SKM-1 treated with dmso at 0.1 percent for 144 hours (cell line): Measurements from ENCODE around the gene ADAM21.
"Not testable (repeated sequence)": the region's sequence is repeated elsewhere in the genome, so short reads cannot be mapped to it uniquely, and the experiment has no call there.

ENCODE experiments used
- DNase-seq: peaks from one replicate; lab custom pipeline; 2025; ENCODE audit not compliant: unreplicated experiment; lab: John Stamatoyannopoulos, UW

ADAM21 gene

DNA sequence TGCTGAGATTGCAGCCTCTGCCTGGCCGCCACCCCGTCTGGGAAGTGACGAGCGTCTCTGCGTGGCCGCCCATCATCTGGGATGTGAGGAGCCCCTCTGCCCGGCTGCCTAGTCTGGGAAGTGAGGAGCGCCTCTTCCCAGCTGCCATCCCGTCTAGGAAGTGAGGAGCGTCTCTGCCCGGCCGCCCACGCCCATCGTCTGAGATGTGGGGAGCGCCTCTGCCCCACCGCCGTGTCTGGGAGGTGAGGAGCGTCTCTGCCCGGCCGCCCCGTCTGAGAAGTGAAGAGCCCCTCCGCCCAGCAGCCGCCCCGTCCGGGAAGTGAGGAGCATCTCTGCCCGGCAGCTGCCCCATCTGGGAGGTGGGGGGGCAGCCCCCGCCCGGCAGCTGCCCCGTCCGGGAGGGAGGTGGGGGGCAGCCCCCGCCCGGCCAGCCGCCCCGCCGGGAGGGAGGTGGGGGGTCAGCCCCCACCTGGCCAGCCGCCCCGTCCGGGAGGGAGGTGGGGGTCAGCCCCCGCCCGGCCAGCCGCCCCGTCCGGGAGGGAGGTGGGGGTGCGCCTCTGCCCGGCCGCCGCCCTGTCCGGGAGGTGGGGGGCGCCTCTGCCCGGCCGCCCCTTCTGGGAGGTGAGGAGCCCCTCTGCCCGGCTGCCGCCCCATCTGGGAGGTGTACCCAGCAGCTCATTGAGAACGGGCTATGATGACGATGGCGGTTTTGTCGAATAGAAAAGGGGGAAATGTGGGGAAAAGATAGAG, 25.6 kb downstream of the ADAM21 start:
- not testable (repeated sequence) for DNase-seq

GRCh38 chr14:70489579-70490200, 37.7 kb downstream of the ADAM21 start:
- no peak for DNase-seq

- no peak for DNase-seq
Measured at GRCh38 chr14:70498191-70498590, 46.2 kb downstream of the ADAM21 start.
